Measurements from ENCODE around the gene ERP27. TPM values are rescaled to one million over a fixed set of nuclear protein-coding genes. Genes with fewer than 3 reads are reported as not detected.

The ERP27 gene
- total RNA-seq, 1 donor, result not detected

DNA sequence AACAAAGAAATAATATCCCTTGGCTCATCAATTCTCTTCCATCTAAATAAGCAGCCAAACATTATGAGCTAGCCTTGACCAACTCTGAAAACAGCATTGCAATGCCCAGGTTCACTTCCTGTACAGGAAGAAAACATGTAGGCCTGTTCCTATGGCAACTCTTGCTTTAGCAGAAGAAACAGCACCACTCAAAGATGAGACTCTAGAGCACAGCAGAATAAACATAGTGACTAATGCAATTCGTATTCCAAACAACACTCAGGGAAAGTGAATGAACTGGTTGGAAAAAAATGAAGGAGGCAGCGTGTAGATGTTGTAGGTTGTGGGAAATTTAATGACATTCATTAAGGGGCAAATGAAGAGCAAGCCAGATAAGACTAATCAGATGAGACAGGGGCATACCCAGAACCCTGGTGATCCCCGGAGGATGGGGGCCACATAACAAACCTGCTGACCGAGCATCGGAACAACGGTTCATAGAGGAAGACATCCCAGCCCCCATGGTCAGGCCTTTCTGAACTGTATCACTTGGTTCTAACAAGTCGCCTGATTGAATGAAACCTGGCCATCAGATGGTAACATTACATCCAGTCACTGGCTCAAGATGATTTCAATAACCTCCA is 14.1 kb upstream of the ERP27 start:
- H2AFZ ChIP-seq (ENCODE audit: low read length), result peak overlapping the region; percentile 45
- peak; percentile 43 for DNase-seq (ENCODE audit: insufficient read length, low spot score, missing footprints)
- H3K9me3 ChIP-seq (ENCODE audit: low read depth, low read length), result no peaks in the 10 kb centered on the region
- TF ChIP-seq CTCF (IDR thresholded peaks at IDR 0.05; ENCODE audit: extremely low read depth, low read depth, low read length), result no peak
- no peaks in the 10 kb centered on the region for H3K27me3 ChIP-seq (ENCODE audit: insufficient read depth, low read length)
- peak overlapping the region; percentile 52 for H3K4me2 ChIP-seq (ENCODE audit: insufficient read depth, low read length)
- no peak overlapping the region for H3K4me3 ChIP-seq (ENCODE audit: insufficient read depth, low read length)
- peak overlapping the region; percentile 48 for H3K27ac ChIP-seq (ENCODE audit: low read depth, low read length)
- peaks cover 27% of the 10 kb centered on the region for H3K4me1 ChIP-seq (ENCODE audit: insufficient read depth, low read length)
- H3K36me3 ChIP-seq (ENCODE audit: insufficient read depth, low read length), result no peaks in the 10 kb centered on the region
- no peaks in the 10 kb centered on the region for H3K79me2 ChIP-seq (ENCODE audit: insufficient read depth, low read length)
- H4K20me1 ChIP-seq (ENCODE audit: insufficient read depth, low read length), result no peaks in the 10 kb centered on the region

GRCh38 chr12:14951851-14952250 is 13.5 kb upstream of the ERP27 start:
- no peaks in the 10 kb centered on the region for H3K79me2 ChIP-seq (ENCODE audit: insufficient read depth, low read length)
- H2AFZ ChIP-seq (ENCODE audit: low read length), result peak overlapping the region; percentile 45

DNA sequence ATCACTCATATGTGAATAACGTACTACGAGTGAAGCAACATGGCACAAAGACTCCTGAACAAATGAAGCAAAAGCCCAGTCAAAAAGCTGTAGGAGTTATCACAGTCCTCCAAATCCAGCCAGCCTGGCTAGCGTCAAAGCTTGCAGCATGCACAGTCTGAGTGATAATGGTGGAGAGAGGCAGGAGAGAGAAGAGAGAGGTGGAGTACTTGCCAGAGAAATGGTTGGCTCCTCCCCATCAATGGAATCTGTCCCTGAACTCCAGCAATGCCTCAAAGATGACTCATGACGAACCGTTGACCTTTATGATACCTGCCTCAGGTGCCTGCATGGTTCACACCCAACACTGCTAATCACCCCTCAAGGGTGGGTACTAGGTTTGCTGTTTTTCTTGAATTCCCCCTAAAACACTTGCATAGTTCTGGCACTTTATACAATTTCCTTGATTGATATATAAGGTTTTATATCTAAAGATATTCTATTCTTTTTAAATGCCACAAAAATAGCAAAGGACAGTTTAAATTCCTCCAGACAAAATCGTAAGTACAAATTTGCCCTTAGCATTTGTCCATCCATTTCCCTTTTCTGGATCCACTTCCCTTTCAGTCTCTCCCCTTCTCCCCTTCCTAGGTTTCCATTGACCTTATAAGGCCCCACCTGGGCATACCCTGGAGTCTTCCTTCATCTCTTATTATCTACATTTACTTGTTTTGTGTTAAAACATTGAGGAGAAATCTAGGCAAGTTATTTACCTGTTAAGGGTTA is 12.8 kb upstream of the ERP27 start:
- Histone ChIP-seq H3K4me1 (ENCODE audit: insufficient read depth, low read length) (peaks cover 29% of the 10 kb centered on the region), H3K9me3 (ENCODE audit: low read depth, low read length) (no peaks in the 10 kb centered on the region), H3K4me3 (ENCODE audit: insufficient read depth, low read length) (no peak overlapping the region), H3K27me3 (ENCODE audit: insufficient read depth, low read length) (no peaks in the 10 kb centered on the region), H3K36me3 (ENCODE audit: insufficient read depth, low read length) (no peaks in the 10 kb centered on the region), H3K27ac (ENCODE audit: low read depth, low read length) (peak overlapping the region; percentile 48), H4K20me1 (ENCODE audit: insufficient read depth, low read length) (no peaks in the 10 kb centered on the region), H3K79me2 (ENCODE audit: insufficient read depth, low read length) (no peaks in the 10 kb centered on the region), H2AFZ (ENCODE audit: low read length) (peak overlapping the region; percentile 45), H3K4me2 (ENCODE audit: insufficient read depth, low read length) (no peak overlapping the region)
- no peak for DNase-seq (ENCODE audit: insufficient read length, low spot score, missing footprints)
- TF ChIP-seq CTCF (IDR thresholded peaks at IDR 0.05; ENCODE audit: extremely low read depth, low read depth, low read length), result no peak

More at GRCh38 chr12:14951851-14952250, 13.5 kb upstream of the ERP27 start:
- Histone ChIP-seq H3K4me2 (ENCODE audit: insufficient read depth, low read length) (no peak overlapping the region), H3K4me3 (ENCODE audit: insufficient read depth, low read length) (no peak overlapping the region), H3K36me3 (ENCODE audit: insufficient read depth, low read length) (no peaks in the 10 kb centered on the region), H3K9me3 (ENCODE audit: low read depth, low read length) (no peaks in the 10 kb centered on the region), H4K20me1 (ENCODE audit: insufficient read depth, low read length) (no peaks in the 10 kb centered on the region), H3K27ac (ENCODE audit: low read depth, low read length) (peak overlapping the region; percentile 48), H3K27me3 (ENCODE audit: insufficient read depth, low read length) (no peaks in the 10 kb centered on the region), H3K4me1 (ENCODE audit: insufficient read depth, low read length) (peaks cover 28% of the 10 kb centered on the region)
- no peak for DNase-seq (ENCODE audit: insufficient read length, low spot score, missing footprints)
- TF ChIP-seq CTCF (IDR thresholded peaks at IDR 0.05; ENCODE audit: extremely low read depth, low read depth, low read length), result no peak

GRCh38 chr12:14950421-14950820 is 12.1 kb upstream of the ERP27 start:
- no peak overlapping the region for H3K4me3 ChIP-seq (ENCODE audit: insufficient read depth, low read length)
- H3K79me2 ChIP-seq (ENCODE audit: insufficient read depth, low read length), result no peaks in the 10 kb centered on the region
- H3K27ac ChIP-seq (ENCODE audit: low read depth, low read length), result no peak overlapping the region
- H3K4me2 ChIP-seq (ENCODE audit: insufficient read depth, low read length), result no peak overlapping the region
- TF ChIP-seq CTCF (IDR thresholded peaks at IDR 0.05; ENCODE audit: extremely low read depth, low read depth, low read length), result no peak
- H3K36me3 ChIP-seq (ENCODE audit: insufficient read depth, low read length), result no peaks in the 10 kb centered on the region
- no peaks in the 10 kb centered on the region for H3K27me3 ChIP-seq (ENCODE audit: insufficient read depth, low read length)
- peaks cover 29% of the 10 kb centered on the region for H3K4me1 ChIP-seq (ENCODE audit: insufficient read depth, low read length)
- no peaks in the 10 kb centered on the region for H4K20me1 ChIP-seq (ENCODE audit: insufficient read depth, low read length)
- DNase-seq (ENCODE audit: insufficient read length, low spot score, missing footprints), result no peak
- H3K9me3 ChIP-seq (ENCODE audit: low read depth, low read length), result no peaks in the 10 kb centered on the region
- peak overlapping the region; percentile 39 for H2AFZ ChIP-seq (ENCODE audit: low read length)
